ENCODE measurements around the gene SLC17A4.

DNA sequence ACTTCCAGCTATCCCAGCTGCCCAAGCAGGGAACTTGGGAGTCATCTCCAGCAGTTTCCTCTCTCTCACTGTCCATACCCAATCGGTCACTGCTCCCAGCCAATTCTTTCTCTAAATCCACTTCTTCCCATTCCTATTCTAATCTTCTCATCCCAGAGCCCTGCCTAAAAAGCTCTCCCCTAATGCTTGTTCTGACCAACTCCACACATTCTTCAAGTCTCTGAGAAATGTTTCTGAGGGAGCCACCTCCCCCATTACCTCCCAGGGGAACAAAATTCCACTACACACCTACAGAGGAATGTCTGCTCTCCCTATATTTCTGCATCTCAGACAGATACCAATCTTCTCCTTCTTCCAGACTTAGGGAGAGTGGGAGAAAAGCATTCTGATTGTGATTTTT is 14.0 kb downstream of the SLC17A4 start:
- TF ChIP-seq EZH2 (IDR thresholded peaks at IDR 0.05; ENCODE audit: insufficient read depth, poor library complexity, severe bottlenecking) (no peak), EZH2phosphoT487 (IDR thresholded peaks at IDR 0.05; ENCODE audit: insufficient read depth, low read depth) (no peak)

Data from GM23248 (cell line).